ENCODE results near the gene ATP5F1D. TPM values are rescaled to one million over a fixed set of nuclear protein-coding genes. Genes with fewer than 3 reads are reported as not detected.
A peak's percentile ranks its signal among the peaks of the same experiment; 100 is the strongest.

The ATP5F1D gene
- total and polyA plus RNA-seq, 2 of the 13 experiments (the other 11 are each of a cell fraction or from before 2014, with no cell fraction given), result 39.4 to 78.7 TPM

DNA sequence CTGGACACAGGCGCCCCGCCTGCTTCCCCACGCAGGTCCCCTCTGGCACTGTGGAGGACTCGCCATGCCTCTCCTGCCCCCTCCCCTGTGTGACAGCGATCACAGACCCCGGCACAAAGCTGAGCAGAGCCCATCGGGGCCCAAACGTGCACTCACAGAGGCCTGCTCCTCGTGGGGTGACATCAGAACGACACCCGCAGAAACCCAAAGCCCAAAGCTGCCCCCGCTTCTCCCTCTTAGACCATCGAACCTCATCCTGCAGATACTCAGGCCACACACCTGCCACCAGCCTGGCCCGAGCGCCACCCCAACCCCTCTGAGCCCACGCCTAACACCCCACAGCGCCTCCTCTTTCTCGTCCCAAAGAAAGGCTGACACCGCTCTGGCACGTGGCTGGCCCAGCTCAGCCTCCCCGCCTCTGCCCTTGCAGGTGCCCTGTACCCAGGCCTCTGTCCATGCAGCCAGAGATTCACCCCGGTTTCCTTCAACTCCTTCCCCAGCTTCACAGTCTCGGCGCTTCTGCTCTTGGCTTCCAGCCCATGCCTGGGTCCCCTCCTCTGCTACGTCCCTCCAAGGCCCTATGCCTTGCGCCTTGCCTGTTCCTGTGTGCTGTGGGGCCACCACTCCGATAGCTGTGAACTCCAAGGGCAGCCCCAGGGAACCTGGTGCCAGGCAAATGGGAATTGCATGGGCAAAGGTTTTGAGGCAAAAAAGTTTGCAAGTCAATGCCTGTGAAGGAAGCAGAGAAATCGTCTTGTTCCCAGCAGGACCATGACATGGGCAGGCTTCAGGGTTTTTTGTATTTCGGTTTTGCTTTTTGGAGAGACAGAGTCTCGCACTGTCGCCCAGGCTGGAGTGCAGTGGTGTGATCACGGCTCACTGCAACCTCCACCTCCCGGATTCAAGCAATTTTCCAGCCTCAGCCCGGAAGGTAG, 2.9 kb upstream of the ATP5F1D start (continued):
- TF ChIP-seq, protein P1, sequence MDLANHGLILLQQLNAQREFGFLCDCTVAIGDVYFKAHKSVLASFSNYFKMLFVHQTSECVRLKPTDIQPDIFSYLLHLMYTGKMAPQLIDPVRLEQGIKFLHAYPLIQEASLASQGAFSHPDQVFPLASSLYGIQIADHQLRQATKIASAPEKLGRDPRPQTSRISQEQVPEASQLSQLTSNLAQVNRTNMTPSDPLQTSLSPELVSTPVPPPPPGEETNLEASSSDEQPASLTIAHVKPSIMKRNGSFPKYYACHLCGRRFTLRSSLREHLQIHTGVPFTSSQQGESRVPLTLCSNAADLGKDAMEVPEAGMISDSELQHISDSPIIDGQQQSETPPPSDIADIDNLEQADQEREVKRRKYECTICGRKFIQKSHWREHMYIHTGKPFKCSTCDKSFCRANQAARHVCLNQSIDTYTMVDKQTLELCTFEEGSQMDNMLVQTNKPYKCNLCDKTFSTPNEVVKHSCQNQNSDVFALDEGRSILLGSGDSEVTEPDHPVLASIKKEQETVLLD (CRISPR knock-in tag; IDR thresholded peaks at IDR 0.05; ENCODE audit: low read depth), result no peak
- TF ChIP-seq ZNF580 (CRISPR knock-in tag; IDR thresholded peaks at IDR 0.05; ENCODE audit: borderline replicate concordance, low read depth), result 0 out of 2 replicates have a peak, but pooled peaks have one; percentile 26
- TF ChIP-seq HIC2 (CRISPR knock-in tag; IDR thresholded peaks at IDR 0.05; ENCODE audit: low read depth), result 0 out of 2 replicates have a peak, but pooled peaks have one; percentile 1
- no peak for TF ChIP-seq ZNF512B (CRISPR knock-in tag; IDR thresholded peaks at IDR 0.05; ENCODE audit: borderline replicate concordance)
- no peak for TF ChIP-seq ZFP36L1 (CRISPR knock-in tag; IDR thresholded peaks at IDR 0.05)
- peak; percentile 62 for TF ChIP-seq HNRNPLL (IDR thresholded peaks at IDR 0.05; ENCODE audit: low read depth, low read length, poor library complexity, severe bottlenecking)
- TF ChIP-seq SRY (CRISPR knock-in tag; IDR thresholded peaks at IDR 0.05), result no peak; the same call in 1 of the 2 replicates
- no peak for TF ChIP-seq KDM6A (CRISPR knock-in tag; IDR thresholded peaks at IDR 0.05; ENCODE audit: low read depth)

Measured in HepG2 (cell line).